Panc1 (cell line): Measurements from ENCODE around the gene TP53BP2. TPM values are rescaled to one million over a fixed set of nuclear protein-coding genes. Genes with fewer than 3 reads are reported as not detected.

Experiments
- ATAC-seq: fragments of 200-7000 bp; cut with Tn5 transposase; 2 replicates; pipeline ENCODE4 v1.9.1; 2020; ENCODE audit warnings: mild to moderate bottlenecking, moderate library complexity
- BruUV-seq: library from RNA; stranded (reverse); fragments of 400-500 nt; replicated peaks from 2 replicates; lab custom pipeline; 2021; lab: Mats Ljungman, UMichigan
- CTCF ChIA-PET: fragments of 300-600 bp; sonication (Branson Sonifier 250); formaldehyde crosslinking; loops from one replicate; lab custom pipeline; 2022; ENCODE audit warnings: antibody characterized with exemption; lab: Charles Lee
- POLR2A ChIA-PET: fragments of 300-600 bp; sonication (Branson Sonifier 250); formaldehyde crosslinking; loops from one replicate; lab custom pipeline; 2022; ENCODE audit warnings: antibody characterized with exemption; lab: Charles Lee
- DNase-seq: peaks from one replicate; pipeline ENCODE4 v3.0.0-alpha.2; 2010; ENCODE audit warnings: low read depth, low spot score
- H3K27ac ChIP-seq: 2 replicates; pipeline ENCODE4 v1.5.1; 2011; ENCODE audit warnings: mild to moderate bottlenecking, low read length, inconsistent platforms
- H3K27me3 ChIP-seq: fragments of 200-500 bp; sonication (Bioruptor generic); 2 replicates; pipeline ENCODE4 v1.6.0; 2014; ENCODE audit warnings: low read length, inconsistent platforms; ENCODE audit not compliant: control insufficient read depth, insufficient read depth
- H3K36me3 ChIP-seq: fragments of 200-500 bp; sonication (Bioruptor generic); 2 replicates; pipeline ENCODE4 v1.5.1; 2014; ENCODE audit warnings: inconsistent platforms, mild to moderate bottlenecking, low read length, moderate library complexity; ENCODE audit not compliant: control insufficient read depth, insufficient read depth
- H3K4me1 ChIP-seq: 2 replicates; pipeline ENCODE4 v1.5.1; 2011; ENCODE audit warnings: inconsistent platforms, mild to moderate bottlenecking, low read length, moderate library complexity; ENCODE audit not compliant: control insufficient read depth, insufficient read depth
- H3K4me3 ChIP-seq, 2 experiments: 2 replicates each; pipeline ENCODE4 v1.5.1; 2011 to 2012; ENCODE audit warnings: low read depth in 2 of 2, low read length in 2 of 2, mild to moderate bottlenecking in 2 of 2, inconsistent platforms in 1 of 2, moderate library complexity in 1 of 2
- H3K9me3 ChIP-seq: fragments of 200-500 bp; sonication (Bioruptor generic); 2 replicates; pipeline ENCODE4 v1.5.1; 2014; ENCODE audit warnings: low read depth, mild to moderate bottlenecking, inconsistent platforms, low read length, moderate library complexity; ENCODE audit not compliant: control insufficient read depth, insufficient read depth
- POLR2AphosphoS5 ChIP-seq: IDR thresholded peaks from 2 replicates; pipeline ENCODE4 v1.6.1; 2012; ENCODE audit warnings: mild to moderate bottlenecking, low read depth, low read length, moderate library complexity
- REST ChIP-seq, 2 experiments: IDR thresholded peaks; 2 replicates each; pipeline ENCODE4 v1.6.1; 2011 to 2012; ENCODE audit warnings: low read depth in 2 of 2, control low read depth in 1 of 2, low read length in 1 of 2, mild to moderate bottlenecking in 1 of 2, moderate library complexity in 1 of 2; ENCODE audit not compliant: insufficient read depth in 1 of 2
- SIN3A ChIP-seq: IDR thresholded peaks from 2 replicates; pipeline ENCODE4 v1.6.1; 2012; ENCODE audit warnings: low read depth, mild to moderate bottlenecking, low read length, moderate library complexity, borderline replicate concordance; ENCODE audit not compliant: insufficient read depth
- TCF7L2 ChIP-seq: IDR thresholded peaks from 2 replicates; pipeline ENCODE4 v1.6.1; 2011; ENCODE audit warnings: mild to moderate bottlenecking, low read depth, low read length, inconsistent platforms
- in situ Hi-C: cut with HindIII; loops from 2 replicates; pipeline ENCODE4 v1.10.0; 2016; ENCODE audit warnings: low sequenced_read_pairs, low pct_unique_long_range_greater_than_20kb
- intact Hi-C: fragments of 100-400 bp; cut with micrococcal nuclease; formaldehyde crosslinking; loops from one replicate; pipeline ENCODE4 v1.10.0; 2022; ENCODE audit not compliant: unreplicated experiment
- total RNA-seq: library from RNA; stranded (reverse); gene quantifications from one replicate; pipeline ENCODE4 v1.2.1, GENCODE V29; 2021; ENCODE audit not compliant: unreplicated experiment
- TF ChIP-seq, protein P1 (sequence below): fragments of 450-650 bp; IDR thresholded peaks from 2 replicates; pipeline ENCODE4 v1.5.1; 2017; ENCODE audit warnings: mild to moderate bottlenecking

Gene TP53BP2
- total RNA-seq, 1 experiment from 2014 or later, result 51.4 TPM

DNA sequence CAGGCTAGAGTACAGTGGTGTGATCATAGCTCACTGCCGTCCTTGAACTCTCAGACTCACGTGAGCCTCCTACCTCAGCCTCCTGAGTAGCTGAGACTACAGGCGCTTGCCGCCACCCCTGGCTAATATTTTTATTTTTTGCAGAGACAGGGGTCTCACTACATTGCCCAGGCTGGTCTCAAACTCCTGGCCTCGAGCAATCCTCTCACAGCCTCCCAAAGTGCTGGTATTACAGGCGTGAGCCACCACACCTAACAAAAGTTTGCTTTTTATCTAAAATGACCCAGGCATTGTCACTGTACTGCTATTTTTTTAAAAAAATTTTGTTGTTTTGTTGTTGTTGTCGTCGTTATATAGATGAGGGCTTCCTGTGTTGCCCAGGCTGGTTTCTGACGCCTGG lies 87.0 kb downstream of the TP53BP2 start:
- BruUV-seq, result no TSS peak
- Histone ChIP-seq H3K9me3 (no peaks in the 10 kb centered on the region), H3K27ac (no peak overlapping the region), H3K27me3 (no peaks in the 10 kb centered on the region), H3K4me1 (no peaks in the 10 kb centered on the region), H3K36me3 (peaks cover 21% of the 10 kb centered on the region), H3K4me3 (no peak overlapping the region)
- intact Hi-C loops, result no loop called here
- ChIA-PET CTCF (interaction anchor here (0.8 kb wide), 1 partner anchor 58 kb away, joined by 6 read pairs; no protein-coding TSS in a partner anchor), POLR2A (no interaction called here)
- no peak for TF ChIP-seq REST (IDR thresholded peaks at IDR 0.05; ENCODE audit: insufficient read depth in 1 of 2, low read depth in 2 of 2, low read length in 1 of 2)
- no peak for TF ChIP-seq SIN3A
- TF ChIP-seq POLR2AphosphoS5, result no peak
- TF ChIP-seq, protein P1, sequence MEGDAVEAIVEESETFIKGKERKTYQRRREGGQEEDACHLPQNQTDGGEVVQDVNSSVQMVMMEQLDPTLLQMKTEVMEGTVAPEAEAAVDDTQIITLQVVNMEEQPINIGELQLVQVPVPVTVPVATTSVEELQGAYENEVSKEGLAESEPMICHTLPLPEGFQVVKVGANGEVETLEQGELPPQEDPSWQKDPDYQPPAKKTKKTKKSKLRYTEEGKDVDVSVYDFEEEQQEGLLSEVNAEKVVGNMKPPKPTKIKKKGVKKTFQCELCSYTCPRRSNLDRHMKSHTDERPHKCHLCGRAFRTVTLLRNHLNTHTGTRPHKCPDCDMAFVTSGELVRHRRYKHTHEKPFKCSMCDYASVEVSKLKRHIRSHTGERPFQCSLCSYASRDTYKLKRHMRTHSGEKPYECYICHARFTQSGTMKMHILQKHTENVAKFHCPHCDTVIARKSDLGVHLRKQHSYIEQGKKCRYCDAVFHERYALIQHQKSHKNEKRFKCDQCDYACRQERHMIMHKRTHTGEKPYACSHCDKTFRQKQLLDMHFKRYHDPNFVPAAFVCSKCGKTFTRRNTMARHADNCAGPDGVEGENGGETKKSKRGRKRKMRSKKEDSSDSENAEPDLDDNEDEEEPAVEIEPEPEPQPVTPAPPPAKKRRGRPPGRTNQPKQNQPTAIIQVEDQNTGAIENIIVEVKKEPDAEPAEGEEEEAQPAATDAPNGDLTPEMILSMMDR, result no peak
- TF ChIP-seq TCF7L2, result no peak
- DNase-seq (no peak), ATAC-seq (no peak)
- in situ Hi-C loops, result no loop called here

DNA sequence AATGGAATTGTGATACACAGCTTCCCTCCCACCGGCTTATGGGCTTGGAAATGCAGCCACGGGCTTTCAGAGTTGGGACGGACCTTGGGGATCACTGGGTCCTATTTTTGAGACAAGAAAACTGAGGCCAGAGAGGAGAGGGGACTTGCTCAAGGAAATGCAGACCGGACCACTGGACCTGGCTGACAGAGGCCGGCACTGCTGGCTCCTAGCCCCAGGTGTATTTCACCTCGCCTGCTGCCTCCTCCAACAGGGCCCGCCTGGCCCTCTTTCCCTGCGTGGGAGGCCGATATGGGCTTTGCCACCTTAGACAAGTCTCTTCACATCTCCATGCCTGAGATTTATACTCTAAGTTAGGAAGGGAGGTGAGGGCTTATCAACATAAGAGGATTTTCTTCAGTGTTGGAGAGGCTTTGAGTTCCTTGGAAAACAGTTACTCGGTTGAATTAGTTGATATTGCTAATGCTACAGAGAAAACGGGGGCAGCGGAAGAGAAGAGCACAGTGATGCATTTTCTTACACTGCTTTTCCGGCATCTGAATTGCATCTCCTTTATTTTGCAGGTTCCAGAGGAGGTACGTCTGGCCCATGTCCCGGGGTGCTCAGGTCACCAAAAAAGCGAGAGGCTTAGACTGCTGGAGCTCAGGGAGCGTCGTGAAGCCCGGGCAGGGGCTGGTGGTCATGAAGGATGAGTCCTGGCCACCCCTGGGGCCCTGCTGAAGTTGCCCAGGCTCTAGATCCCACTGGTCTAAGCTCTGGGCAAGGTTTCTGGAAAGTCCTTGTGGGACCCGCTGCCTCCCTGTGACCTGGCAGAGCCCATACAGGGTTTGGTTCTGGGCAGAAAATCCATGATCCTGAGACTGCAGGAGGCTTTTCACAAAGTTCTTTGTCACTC lies 88.7 kb downstream of the TP53BP2 start:
- POLR2A ChIA-PET, result no interaction called here
- H3K27ac ChIP-seq, result no peak overlapping the region
- peaks cover 21% of the 10 kb centered on the region; the same call in 1 of the 2 replicates for H3K36me3 ChIP-seq
- DNase-seq (no peak), ATAC-seq (peak; percentile 20; the same call in 1 of the 2 replicates)
- no peak overlapping the region for H3K4me3 ChIP-seq
- H3K4me1 ChIP-seq, result no peaks in the 10 kb centered on the region
- H3K9me3 ChIP-seq, result no peaks in the 10 kb centered on the region
- in situ Hi-C loops (no loop called here), intact Hi-C loops (no loop called here)
- BruUV-seq, result no TSS peak
- TF ChIP-seq POLR2AphosphoS5 (no peak; the same call in 1 of the 2 replicates), TCF7L2 (no peak), REST (IDR thresholded peaks at IDR 0.05; ENCODE audit: insufficient read depth in 1 of 2, low read depth in 2 of 2, low read length in 1 of 2) (no peak), SIN3A (no peak)
- TF ChIP-seq, protein P1, result no peak
- CTCF ChIA-PET, result no interaction called here
- no peaks in the 10 kb centered on the region for H3K27me3 ChIP-seq
